ENCODE data around the gene PSMA5.

PSMA5 gene

GRCh38 chr1:109386054-109386717 lies 40.1 kb downstream of the PSMA5 start:
- H3K9me3 ChIP-seq (ENCODE audit: insufficient read depth, low read depth, low read length): no peaks in the 10 kb centered on the region
- H4K20me1 ChIP-seq (ENCODE audit: insufficient read depth, low read length, poor library complexity, severe bottlenecking): peaks cover 5% of the 10 kb centered on the region
- H3K4me1 ChIP-seq (ENCODE audit: insufficient read depth, low read length, poor library complexity, severe bottlenecking): peaks cover 12% of the 10 kb centered on the region
- H3K4me3 ChIP-seq (ENCODE audit: low read length, poor library complexity, severe bottlenecking): no peak overlapping the region
- TF ChIP-seq EZH2phosphoT487 (IDR thresholded peaks at IDR 0.05; ENCODE audit: borderline replicate concordance): no peak
- H3F3A ChIP-seq (ENCODE audit: low read depth): no peaks in the 10 kb centered on the region
- H3K36me3 ChIP-seq (ENCODE audit: insufficient read depth, low read length): no peaks in the 10 kb centered on the region
- peak overlapping the region; percentile 24 for H3K4me2 ChIP-seq (ENCODE audit: low read depth, low read length, poor library complexity, severe bottlenecking)
- H3K9ac ChIP-seq (ENCODE audit: low read depth, low read length, poor library complexity, severe bottlenecking): no peak overlapping the region
- no peaks in the 10 kb centered on the region for H3K9me2 ChIP-seq (replicated peaks; ENCODE audit: low read depth, low read length)
- no peak overlapping the region for H2AFZ ChIP-seq (ENCODE audit: low read length)
- peaks cover 57% of the 10 kb centered on the region for H3K79me2 ChIP-seq (ENCODE audit: insufficient read depth, low read length)
- no peaks in the 10 kb centered on the region for H3K27me3 ChIP-seq (ENCODE audit: insufficient read depth, low read length, poor library complexity, severe bottlenecking)

DNA sequence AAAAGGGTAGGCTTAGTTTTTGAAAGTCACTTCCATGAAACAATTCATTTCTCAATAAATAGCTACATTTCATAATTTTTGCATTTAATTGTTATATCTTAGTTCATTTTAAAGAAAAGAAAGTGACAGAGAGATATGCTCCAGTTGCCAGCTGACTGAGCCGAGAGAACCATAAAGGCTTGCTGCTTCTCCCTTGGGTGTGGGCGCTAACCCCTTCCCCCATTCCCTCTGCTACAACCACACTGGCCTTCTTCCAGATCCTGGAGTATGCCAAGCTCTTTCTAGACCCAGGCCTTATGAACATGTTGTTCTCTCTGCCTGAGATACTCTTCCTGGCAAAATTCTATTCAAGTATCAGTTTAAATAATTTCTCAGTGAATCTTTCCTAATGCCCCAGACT lies 40.8 kb downstream of the PSMA5 start:
- Histone ChIP-seq H3K79me2 (ENCODE audit: insufficient read depth, low read length) (peaks cover 58% of the 10 kb centered on the region), H3K4me2 (ENCODE audit: low read depth, low read length, poor library complexity, severe bottlenecking) (no peak overlapping the region)
- TF ChIP-seq, protein P1, sequence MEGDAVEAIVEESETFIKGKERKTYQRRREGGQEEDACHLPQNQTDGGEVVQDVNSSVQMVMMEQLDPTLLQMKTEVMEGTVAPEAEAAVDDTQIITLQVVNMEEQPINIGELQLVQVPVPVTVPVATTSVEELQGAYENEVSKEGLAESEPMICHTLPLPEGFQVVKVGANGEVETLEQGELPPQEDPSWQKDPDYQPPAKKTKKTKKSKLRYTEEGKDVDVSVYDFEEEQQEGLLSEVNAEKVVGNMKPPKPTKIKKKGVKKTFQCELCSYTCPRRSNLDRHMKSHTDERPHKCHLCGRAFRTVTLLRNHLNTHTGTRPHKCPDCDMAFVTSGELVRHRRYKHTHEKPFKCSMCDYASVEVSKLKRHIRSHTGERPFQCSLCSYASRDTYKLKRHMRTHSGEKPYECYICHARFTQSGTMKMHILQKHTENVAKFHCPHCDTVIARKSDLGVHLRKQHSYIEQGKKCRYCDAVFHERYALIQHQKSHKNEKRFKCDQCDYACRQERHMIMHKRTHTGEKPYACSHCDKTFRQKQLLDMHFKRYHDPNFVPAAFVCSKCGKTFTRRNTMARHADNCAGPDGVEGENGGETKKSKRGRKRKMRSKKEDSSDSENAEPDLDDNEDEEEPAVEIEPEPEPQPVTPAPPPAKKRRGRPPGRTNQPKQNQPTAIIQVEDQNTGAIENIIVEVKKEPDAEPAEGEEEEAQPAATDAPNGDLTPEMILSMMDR (conservative IDR thresholded peaks at IDR 0.05; ENCODE audit: low read length): no peak
- TF ChIP-seq EZH2phosphoT487 (IDR thresholded peaks at IDR 0.05; ENCODE audit: borderline replicate concordance): no peak

DNA sequence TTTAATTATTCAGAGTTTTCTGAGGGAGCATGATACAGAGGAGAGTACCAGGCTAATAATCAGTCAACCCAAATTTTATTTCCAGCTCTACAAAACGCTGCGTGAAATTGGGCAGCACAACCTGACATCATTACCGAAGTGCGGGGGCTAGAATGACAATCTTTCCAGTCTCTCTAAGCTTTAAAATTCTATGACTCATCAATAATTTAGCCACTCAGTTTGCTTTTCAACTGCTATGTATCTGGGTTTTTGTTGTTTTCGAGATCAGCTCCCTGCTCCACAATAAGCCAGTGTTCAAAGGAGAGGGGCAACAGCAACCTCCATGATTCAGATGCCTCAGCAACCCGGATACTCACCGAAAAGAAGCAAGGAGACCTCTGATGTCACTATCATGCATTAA lies 42.4 kb downstream of the PSMA5 start:
- Histone ChIP-seq H3K79me2 (ENCODE audit: insufficient read depth, low read length) (peaks cover 52% of the 10 kb centered on the region), H4K20me1 (ENCODE audit: insufficient read depth, low read length, poor library complexity, severe bottlenecking) (peaks cover 5% of the 10 kb centered on the region), H3K4me3 (ENCODE audit: low read length, poor library complexity, severe bottlenecking) (no peak overlapping the region), H3K4me1 (ENCODE audit: insufficient read depth, low read length, poor library complexity, severe bottlenecking) (peaks cover 12% of the 10 kb centered on the region), H3K9me3 (ENCODE audit: insufficient read depth, low read depth, low read length) (no peaks in the 10 kb centered on the region), H3K4me2 (ENCODE audit: low read depth, low read length, poor library complexity, severe bottlenecking) (no peak overlapping the region), H3K36me3 (ENCODE audit: insufficient read depth, low read length) (no peaks in the 10 kb centered on the region), H2AFZ (ENCODE audit: low read length) (no peak overlapping the region), H3K9me2 (replicated peaks; ENCODE audit: low read depth, low read length) (no peaks in the 10 kb centered on the region), H3K27me3 (ENCODE audit: insufficient read depth, low read length, poor library complexity, severe bottlenecking) (no peaks in the 10 kb centered on the region), H3F3A (ENCODE audit: low read depth) (no peaks in the 10 kb centered on the region), H3K9ac (ENCODE audit: low read depth, low read length, poor library complexity, severe bottlenecking) (no peak overlapping the region)
- TF ChIP-seq EZH2phosphoT487 (IDR thresholded peaks at IDR 0.05; ENCODE audit: borderline replicate concordance): no peak
- TF ChIP-seq, protein P1 (conservative IDR thresholded peaks at IDR 0.05; ENCODE audit: low read length): no peak

More for the DNA sequence above, 40.8 kb downstream of the PSMA5 start:
- H3K9me3 ChIP-seq (ENCODE audit: insufficient read depth, low read depth, low read length): no peaks in the 10 kb centered on the region
- peaks cover 12% of the 10 kb centered on the region for H3K4me1 ChIP-seq (ENCODE audit: insufficient read depth, low read length, poor library complexity, severe bottlenecking)
- no peaks in the 10 kb centered on the region for H3F3A ChIP-seq (ENCODE audit: low read depth)
- H2AFZ ChIP-seq (ENCODE audit: low read length): no peak overlapping the region
- no peak overlapping the region for H3K4me3 ChIP-seq (ENCODE audit: low read length, poor library complexity, severe bottlenecking)
- no peaks in the 10 kb centered on the region for H3K9me2 ChIP-seq (replicated peaks; ENCODE audit: low read depth, low read length)
- peaks cover 5% of the 10 kb centered on the region for H4K20me1 ChIP-seq (ENCODE audit: insufficient read depth, low read length, poor library complexity, severe bottlenecking)
- H3K9ac ChIP-seq (ENCODE audit: low read depth, low read length, poor library complexity, severe bottlenecking): no peak overlapping the region
- H3K36me3 ChIP-seq (ENCODE audit: insufficient read depth, low read length): no peaks in the 10 kb centered on the region
- no peaks in the 10 kb centered on the region for H3K27me3 ChIP-seq (ENCODE audit: insufficient read depth, low read length, poor library complexity, severe bottlenecking)

Measured in Loucy (cell line).